HL-60 (cell line): Measurements from ENCODE around the gene ACTA1.

ENCODE experiments used
- GABPA ChIP-seq: IDR thresholded peaks from 2 replicates; pipeline ENCODE4 v1.6.1; 2012; ENCODE audit warnings: low read depth
- POLR2AphosphoS5 ChIP-seq: IDR thresholded peaks from 2 replicates; pipeline ENCODE4 v1.6.1; 2012; ENCODE audit warnings: low read depth
- TF ChIP-seq, protein P1 (sequence below): IDR thresholded peaks from one replicate; pipeline ENCODE4 v1.5.1; 2011; ENCODE audit warnings: low read length, control low read depth, inconsistent platforms; ENCODE audit not compliant: insufficient read depth

DNA sequence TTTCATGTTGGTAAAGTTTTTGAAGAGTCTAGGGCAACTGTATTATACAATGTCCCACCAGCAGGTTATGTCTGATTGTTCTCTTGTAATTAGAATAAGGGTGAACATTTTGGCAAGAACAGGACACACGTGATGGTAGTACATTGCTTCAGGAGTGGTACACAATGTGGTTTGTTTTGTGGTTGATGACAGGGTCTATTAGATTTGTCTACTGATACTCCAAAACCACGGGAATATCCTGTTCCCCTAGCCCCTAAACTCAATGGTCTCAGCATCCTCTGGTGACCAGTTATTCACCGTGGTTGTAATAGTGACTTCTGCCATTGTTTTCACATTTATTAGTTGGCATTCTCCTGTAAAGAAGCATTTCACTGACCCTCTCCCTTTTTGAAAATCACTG is 22.1 kb upstream of the ACTA1 start:
- TF ChIP-seq, protein P1, sequence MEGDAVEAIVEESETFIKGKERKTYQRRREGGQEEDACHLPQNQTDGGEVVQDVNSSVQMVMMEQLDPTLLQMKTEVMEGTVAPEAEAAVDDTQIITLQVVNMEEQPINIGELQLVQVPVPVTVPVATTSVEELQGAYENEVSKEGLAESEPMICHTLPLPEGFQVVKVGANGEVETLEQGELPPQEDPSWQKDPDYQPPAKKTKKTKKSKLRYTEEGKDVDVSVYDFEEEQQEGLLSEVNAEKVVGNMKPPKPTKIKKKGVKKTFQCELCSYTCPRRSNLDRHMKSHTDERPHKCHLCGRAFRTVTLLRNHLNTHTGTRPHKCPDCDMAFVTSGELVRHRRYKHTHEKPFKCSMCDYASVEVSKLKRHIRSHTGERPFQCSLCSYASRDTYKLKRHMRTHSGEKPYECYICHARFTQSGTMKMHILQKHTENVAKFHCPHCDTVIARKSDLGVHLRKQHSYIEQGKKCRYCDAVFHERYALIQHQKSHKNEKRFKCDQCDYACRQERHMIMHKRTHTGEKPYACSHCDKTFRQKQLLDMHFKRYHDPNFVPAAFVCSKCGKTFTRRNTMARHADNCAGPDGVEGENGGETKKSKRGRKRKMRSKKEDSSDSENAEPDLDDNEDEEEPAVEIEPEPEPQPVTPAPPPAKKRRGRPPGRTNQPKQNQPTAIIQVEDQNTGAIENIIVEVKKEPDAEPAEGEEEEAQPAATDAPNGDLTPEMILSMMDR: no peak
- no peak for TF ChIP-seq GABPA
- no peak for TF ChIP-seq POLR2AphosphoS5
